ENCODE data around the gene EVI5. TPM values are rescaled to one million over a fixed set of nuclear protein-coding genes. Genes with fewer than 3 reads are reported as not detected.

Gene EVI5
- total and polyA plus RNA-seq, 2 donors (not counting 1 experiment from before 2014, with no cell fraction given), result 1.5 to 36.3 TPM

DNA sequence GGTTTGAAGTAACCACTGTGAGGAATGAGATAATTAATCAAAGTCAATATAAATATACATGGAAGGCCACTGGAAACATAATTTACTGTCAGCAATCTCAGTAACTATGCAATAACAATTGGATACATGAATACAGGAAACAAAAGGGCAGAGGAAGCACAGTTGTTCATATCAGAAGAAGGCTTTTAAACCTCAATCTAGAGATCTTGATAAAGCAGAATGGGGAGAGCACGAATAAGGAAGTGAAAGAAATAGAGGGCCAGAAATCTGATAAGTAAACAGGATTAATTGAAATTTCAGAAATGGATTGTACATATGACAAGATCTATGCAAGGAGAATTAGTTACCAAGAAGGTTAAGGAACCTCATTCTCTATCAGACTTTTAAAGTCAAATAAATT, 93.0 kb downstream of the EVI5 start:
- ChIA-PET POLR2A (no interaction called here), CTCF (no interaction called here)
- no peaks in the 10 kb centered on the region for H3K27me3 ChIP-seq (replicated peaks in 1 of 4; ENCODE audit: control extremely low read depth in 1 of 4, control insufficient read depth in 3 of 4, insufficient read depth in 4 of 4, low read length in 3 of 4)
- intact Hi-C loops (cut with micrococcal nuclease), result no loop called here
- no peaks in the 10 kb centered on the region for H3K79me2 ChIP-seq (ENCODE audit: control insufficient read depth, insufficient read depth, low read length)
- no CpG with 5 or more reads among the region's 1 CpG for WGBS (ENCODE audit: insufficient coverage)
- no peak overlapping the region for H3K4me3 ChIP-seq (ENCODE audit: control extremely low read depth in 1 of 5, extremely low read depth in 1 of 5, insufficient read depth in 1 of 5, low read depth in 2 of 5, low read length in 4 of 5)
- ATAC-seq (ENCODE audit: low read depth) (no peak), DNase-seq (peak; percentile 14)
- H4K20me1 ChIP-seq (ENCODE audit: control insufficient read depth, insufficient read depth, low read length, poor library complexity, severe bottlenecking), result no peaks in the 10 kb centered on the region
- no peak overlapping the region for H2AFZ ChIP-seq (ENCODE audit: insufficient read depth, low read depth, low read length, poor library complexity, severe bottlenecking)
- Mint-ChIP-seq H3K4me3 (no peak overlapping the region), H3K27me3 (no peaks in the 10 kb centered on the region), H3K27ac (peak overlapping the region; percentile 5), H3K9me3 (ENCODE audit: insufficient read depth) (peaks cover under 1% of the 10 kb centered on the region), H3K4me1 (peaks cover 9% of the 10 kb centered on the region)
- peaks cover 4 to 18% of the 10 kb centered on the region in 2 experiments for H3K36me3 ChIP-seq (replicated peaks in 1 of 2; ENCODE audit: control extremely low read depth in 1 of 2, control insufficient read depth in 1 of 2, extremely low read depth in 1 of 2, insufficient read depth in 2 of 2, low read length in 1 of 2)
- no peak overlapping the region for H3K9ac ChIP-seq (ENCODE audit: low read length)
- peak overlapping the region in 1 of 2 donors; percentile 10 for H3K27ac ChIP-seq (ENCODE audit: low read length in 2 of 2)
- TF ChIP-seq, protein P1, sequence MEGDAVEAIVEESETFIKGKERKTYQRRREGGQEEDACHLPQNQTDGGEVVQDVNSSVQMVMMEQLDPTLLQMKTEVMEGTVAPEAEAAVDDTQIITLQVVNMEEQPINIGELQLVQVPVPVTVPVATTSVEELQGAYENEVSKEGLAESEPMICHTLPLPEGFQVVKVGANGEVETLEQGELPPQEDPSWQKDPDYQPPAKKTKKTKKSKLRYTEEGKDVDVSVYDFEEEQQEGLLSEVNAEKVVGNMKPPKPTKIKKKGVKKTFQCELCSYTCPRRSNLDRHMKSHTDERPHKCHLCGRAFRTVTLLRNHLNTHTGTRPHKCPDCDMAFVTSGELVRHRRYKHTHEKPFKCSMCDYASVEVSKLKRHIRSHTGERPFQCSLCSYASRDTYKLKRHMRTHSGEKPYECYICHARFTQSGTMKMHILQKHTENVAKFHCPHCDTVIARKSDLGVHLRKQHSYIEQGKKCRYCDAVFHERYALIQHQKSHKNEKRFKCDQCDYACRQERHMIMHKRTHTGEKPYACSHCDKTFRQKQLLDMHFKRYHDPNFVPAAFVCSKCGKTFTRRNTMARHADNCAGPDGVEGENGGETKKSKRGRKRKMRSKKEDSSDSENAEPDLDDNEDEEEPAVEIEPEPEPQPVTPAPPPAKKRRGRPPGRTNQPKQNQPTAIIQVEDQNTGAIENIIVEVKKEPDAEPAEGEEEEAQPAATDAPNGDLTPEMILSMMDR (IDR thresholded peaks at IDR 0.05), result no peak
- TF ChIP-seq EZH2 (IDR thresholded peaks at IDR 0.05; ENCODE audit: borderline replicate concordance, insufficient read depth, low read depth, low read length, poor library complexity, severe bottlenecking), result no peak
- H3K9me3 ChIP-seq (ENCODE audit: control extremely low read depth in 1 of 3, control insufficient read depth in 2 of 3, insufficient read depth in 1 of 3, low read length in 2 of 3), result no peaks in the 10 kb centered on the region
- peaks cover 0 to 8% of the 10 kb centered on the region in 2 donors for H3K4me1 ChIP-seq (ENCODE audit: control insufficient read depth in 2 of 2, insufficient read depth in 2 of 2, low read length in 2 of 2)
- H3K4me2 ChIP-seq (replicated peaks; ENCODE audit: low read depth, low read length, poor library complexity, severe bottlenecking), result no peak overlapping the region

DNA sequence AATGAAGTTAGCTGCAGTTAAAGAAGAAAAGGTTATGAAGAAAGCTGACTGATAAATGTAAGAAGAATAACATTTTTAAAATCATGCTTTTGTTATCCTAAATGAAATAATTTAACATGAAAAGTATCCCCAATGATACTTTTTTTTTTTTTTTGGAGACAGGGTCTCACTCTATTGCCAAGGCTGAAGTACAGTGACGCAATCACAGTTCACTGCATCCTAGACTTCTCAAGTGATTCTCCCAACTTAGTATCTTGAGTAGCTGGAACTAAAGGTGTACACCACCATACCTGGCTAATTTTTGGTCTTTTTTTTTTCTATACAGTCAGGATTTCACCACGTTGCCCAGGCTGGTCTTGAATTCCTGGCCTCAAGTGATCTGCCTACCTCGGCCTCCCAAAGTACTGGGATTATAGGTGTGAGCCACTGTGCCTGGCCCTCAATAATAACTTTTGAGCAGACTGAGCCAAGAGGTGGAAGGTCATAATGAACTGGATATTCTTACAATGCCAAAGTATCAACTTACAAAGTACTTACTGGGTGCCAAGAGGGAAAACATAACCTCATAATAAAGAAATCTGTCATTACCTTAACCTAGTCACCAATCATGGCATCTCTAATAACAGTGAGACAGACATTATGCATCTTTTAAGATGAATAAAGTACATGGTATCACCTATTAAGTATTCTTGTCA, 94.5 kb downstream of the EVI5 start:
- Histone ChIP-seq H3K27ac (ENCODE audit: low read length in 2 of 2) (no peak overlapping the region), H3K27me3 (replicated peaks in 1 of 4; ENCODE audit: control extremely low read depth in 1 of 4, control insufficient read depth in 3 of 4, insufficient read depth in 4 of 4, low read length in 3 of 4) (no peaks in the 10 kb centered on the region), H3K4me1 (ENCODE audit: control insufficient read depth in 2 of 2, insufficient read depth in 2 of 2, low read length in 2 of 2) (peaks cover 0 to 8% of the 10 kb centered on the region in 2 donors), H3K36me3 (replicated peaks in 1 of 2; ENCODE audit: control extremely low read depth in 1 of 2, control insufficient read depth in 1 of 2, extremely low read depth in 1 of 2, insufficient read depth in 2 of 2, low read length in 1 of 2) (peaks cover 4 to 21% of the 10 kb centered on the region in 2 experiments), H3K9me3 (ENCODE audit: control extremely low read depth in 1 of 3, control insufficient read depth in 2 of 3, insufficient read depth in 1 of 3, low read length in 2 of 3) (no peaks in the 10 kb centered on the region), H4K20me1 (ENCODE audit: control insufficient read depth, insufficient read depth, low read length, poor library complexity, severe bottlenecking) (no peaks in the 10 kb centered on the region), H3K4me2 (replicated peaks; ENCODE audit: low read depth, low read length, poor library complexity, severe bottlenecking) (no peak overlapping the region), H3K4me3 (ENCODE audit: control extremely low read depth in 1 of 5, extremely low read depth in 1 of 5, insufficient read depth in 1 of 5, low read depth in 2 of 5, low read length in 4 of 5) (no peak overlapping the region), H2AFZ (ENCODE audit: insufficient read depth, low read depth, low read length, poor library complexity, severe bottlenecking) (no peak overlapping the region), H3K9ac (ENCODE audit: low read length) (no peak overlapping the region), H3K79me2 (ENCODE audit: control insufficient read depth, insufficient read depth, low read length) (no peaks in the 10 kb centered on the region)
- no peaks in the 10 kb centered on the region for H3K27me3 Mint-ChIP-seq
- H3K9me3 Mint-ChIP-seq (ENCODE audit: insufficient read depth), result peaks cover 4% of the 10 kb centered on the region
- H3K4me3 Mint-ChIP-seq, result no peak overlapping the region
- ChIA-PET POLR2A (no interaction called here), CTCF (no interaction called here)
- DNase-seq (no peak), ATAC-seq (ENCODE audit: low read depth) (no peak)
- no peak for TF ChIP-seq EZH2 (IDR thresholded peaks at IDR 0.05; ENCODE audit: borderline replicate concordance, insufficient read depth, low read depth, low read length, poor library complexity, severe bottlenecking)
- TF ChIP-seq, protein P1 (IDR thresholded peaks at IDR 0.05), result no peak
- peaks cover 9% of the 10 kb centered on the region for H3K4me1 Mint-ChIP-seq
- no peak overlapping the region for H3K27ac Mint-ChIP-seq
- WGBS (ENCODE audit: insufficient coverage), result no CpG with 5 or more reads among the region's 3 CpGs
- intact Hi-C loops (cut with micrococcal nuclease), result no loop called here

Measured in B cell (primary cell).